ENCODE data around the gene ST7. TPM values are rescaled to one million over a fixed set of nuclear protein-coding genes. Genes with fewer than 3 reads are reported as not detected.

ST7 gene
- total RNA-seq, 1 donor from 2014 or later: 6.2 TPM

GRCh38 chr7:117051808-117052207 is 98.5 kb downstream of the ST7 start:
- intact Hi-C loops (cut with micrococcal nuclease): no loop called here

- intact Hi-C loops (cut with micrococcal nuclease): no loop called here
These were observed 100.1 kb downstream of the ST7 start for GRCh38 chr7:117053432-117053831.

- intact Hi-C loops (cut with micrococcal nuclease): no loop called here
These were observed 108.5 kb downstream of the ST7 start for GRCh38 chr7:117061751-117062150.

GRCh38 chr7:117062300-117062699 is 109.0 kb downstream of the ST7 start:
- intact Hi-C loops (cut with micrococcal nuclease): no loop called here

- intact Hi-C loops (cut with micrococcal nuclease): no loop called here
These were observed 111.4 kb downstream of the ST7 start for GRCh38 chr7:117064688-117065087.

- intact Hi-C loops (cut with micrococcal nuclease): no loop called here
These were observed 112.4 kb downstream of the ST7 start for GRCh38 chr7:117065571-117066150.

- intact Hi-C loops (cut with micrococcal nuclease): no loop called here
These were observed 113.4 kb downstream of the ST7 start for GRCh38 chr7:117066668-117067067.

- intact Hi-C loops (cut with micrococcal nuclease): no loop called here
These were observed 114.0 kb downstream of the ST7 start for GRCh38 chr7:117067340-117067739.

- intact Hi-C loops (cut with micrococcal nuclease): no loop called here
These were observed 115.3 kb downstream of the ST7 start for GRCh38 chr7:117068511-117069145.

GRCh38 chr7:117069379-117069778 is 116.1 kb downstream of the ST7 start:
- intact Hi-C loops (cut with micrococcal nuclease): no loop called here

- intact Hi-C loops (cut with micrococcal nuclease): no loop called here
These were observed 118.2 kb downstream of the ST7 start for GRCh38 chr7:117071551-117071950.

GRCh38 chr7:117072620-117073118 is 119.4 kb downstream of the ST7 start:
- intact Hi-C loops (cut with micrococcal nuclease): no loop called here

GRCh38 chr7:117074378-117074777 is 121.1 kb downstream of the ST7 start:
- intact Hi-C loops (cut with micrococcal nuclease): no loop called here

GRCh38 chr7:117075934-117076333 is 122.6 kb downstream of the ST7 start:
- intact Hi-C loops (cut with micrococcal nuclease): no loop called here

GRCh38 chr7:117076426-117076943 is 123.2 kb downstream of the ST7 start:
- intact Hi-C loops (cut with micrococcal nuclease): no loop called here

GRCh38 chr7:117077658-117078057 is 124.4 kb downstream of the ST7 start:
- intact Hi-C loops (cut with micrococcal nuclease): no loop called here

GRCh38 chr7:117082647-117083046 is 129.3 kb downstream of the ST7 start:
- intact Hi-C loops (cut with micrococcal nuclease): no loop called here

GRCh38 chr7:117083648-117084047 is 130.3 kb downstream of the ST7 start:
- intact Hi-C loops (cut with micrococcal nuclease): no loop called here

GRCh38 chr7:117084286-117084685 is 131.0 kb downstream of the ST7 start:
- intact Hi-C loops (cut with micrococcal nuclease): no loop called here

- intact Hi-C loops (cut with micrococcal nuclease): no loop called here
These were observed 132.0 kb downstream of the ST7 start for GRCh38 chr7:117085275-117085674.

GRCh38 chr7:117085769-117086463 is 132.6 kb downstream of the ST7 start:
- intact Hi-C loops (cut with micrococcal nuclease): no loop called here

GRCh38 chr7:117086788-117087187 is 133.5 kb downstream of the ST7 start:
- intact Hi-C loops (cut with micrococcal nuclease): no loop called here

All from T-helper 2 cell treated with Interferon-gamma antibody and Interleukin-4, amounts not matched to agents 100 ng/mL and 5 ng/mL, for 36 hours (primary cell).